Endothelial cell of umbilical vein (primary cell): ENCODE measurements around the gene SLC2A6. TPM values are rescaled to one million over a fixed set of nuclear protein-coding genes. Genes with fewer than 3 reads are reported as not detected.

Source experiments
- BruUV-seq: library from RNA; stranded (reverse); fragments of 400-500 nt; replicated peaks from 2 replicates; lab custom pipeline; 2021; lab: Mats Ljungman, UMichigan
- CTCF ChIA-PET: fragments of 300-600, 350-600 bp; sonication (Branson Sonifier 250); formaldehyde crosslinking; loops from one replicate; lab custom pipeline; 2021; ENCODE audit warnings: antibody characterized with exemption, inconsistent platforms; lab: Charles Lee
- POLR2A ChIA-PET: fragments of 300-600, 350-600 bp; sonication (Branson Sonifier 250); formaldehyde crosslinking; loops from one replicate; lab custom pipeline; 2021; ENCODE audit warnings: antibody characterized with exemption, inconsistent platforms; lab: Charles Lee
- DNase-seq: peaks from one replicate; pipeline ENCODE4 v3.0.0-alpha.2; 2011; ENCODE audit warnings: low read depth, low spot score
- FAIRE-seq: peaks from 2 replicates; lab custom pipeline; 2011; peaks lifted over from hg19 to GRCh38; lab: Jason Lieb, UNC
- H2AFZ ChIP-seq: 2 replicates; pipeline ENCODE4 v1.6.0; 2012; ENCODE audit warnings: low read depth, low read length, control low read depth, inconsistent platforms
- H3K27ac ChIP-seq: 2 replicates; pipeline ENCODE4 v1.5.1; 2011; ENCODE audit warnings: low read depth, mild to moderate bottlenecking, control low read depth, low read length, moderate library complexity; ENCODE audit not compliant: insufficient read depth
- H3K27me3 ChIP-seq, 2 experiments: 2 replicates each; pipeline versions ENCODE4 v1.6.0 to v1.6.1; 2011; ENCODE audit warnings: low read length in 2 of 2, mixed read lengths in 1 of 2; ENCODE audit not compliant: control insufficient read depth in 2 of 2, insufficient read depth in 2 of 2
- H3K36me3 ChIP-seq, 2 experiments: 2 replicates in 1 of 2; 3 replicates in 1 of 2; pipeline ENCODE4 v1.5.1; 2011; ENCODE audit warnings: low read length in 2 of 2, mild to moderate bottlenecking in 1 of 2, moderate library complexity in 1 of 2; ENCODE audit not compliant: control insufficient read depth in 2 of 2, insufficient read depth in 2 of 2; ENCODE audit errors: extremely low read depth in 1 of 2
- H3K4me1 ChIP-seq: 3 replicates; pipeline ENCODE4 v1.5.1; 2011; ENCODE audit warnings: mild to moderate bottlenecking, low read length; ENCODE audit not compliant: control insufficient read depth, insufficient read depth; ENCODE audit errors: extremely low read depth
- H3K4me2 ChIP-seq: 2 replicates; pipeline ENCODE4 v1.6.1; 2011; ENCODE audit warnings: low read length, control low read depth, mixed read lengths; ENCODE audit not compliant: insufficient read depth
- H3K4me3 ChIP-seq, 3 experiments: fragments of 200-600 bp in 1 of 3; sonication (generic), shearing (Covaris generic) in 1 of 3; replicated peaks in 1 of 3; 2 replicates each; pipeline ENCODE4 v1.5.1; 2011 to 2016; ENCODE audit warnings: control low read depth in 3 of 3, low read length in 3 of 3, mild to moderate bottlenecking in 2 of 3, inconsistent platforms in 1 of 3, low read depth in 1 of 3, moderate library complexity in 1 of 3; ENCODE audit not compliant: insufficient read depth in 1 of 3
- H3K79me2 ChIP-seq: 2 replicates; pipeline ENCODE4 v1.6.0; 2012; ENCODE audit warnings: low read length, inconsistent platforms; ENCODE audit not compliant: control insufficient read depth, insufficient read depth
- H3K9ac ChIP-seq: replicated peaks from 2 replicates; pipeline ENCODE3; 2011; ENCODE audit warnings: low read length, control low read depth; ENCODE audit not compliant: insufficient read depth; ENCODE audit errors: extremely low read depth
- H3K9me1 ChIP-seq: replicated peaks from 3 replicates; pipeline ENCODE4 v1.6.0; 2011; ENCODE audit warnings: mild to moderate bottlenecking, low read length; ENCODE audit not compliant: control insufficient read depth, insufficient read depth; ENCODE audit errors: extremely low read depth
- H3K9me3 ChIP-seq: replicated peaks from 2 replicates; pipeline ENCODE4 v1.5.1; 2012; ENCODE audit warnings: low read length, inconsistent platforms; ENCODE audit not compliant: control insufficient read depth, insufficient read depth
- H4K20me1 ChIP-seq: replicated peaks from 2 replicates; pipeline ENCODE3; 2011; ENCODE audit warnings: mild to moderate bottlenecking, low read length; ENCODE audit not compliant: control insufficient read depth, insufficient read depth; ENCODE audit errors: extremely low read depth
- EZH2 ChIP-seq: IDR thresholded peaks from 2 replicates; pipeline ENCODE4 v1.6.1; 2012; ENCODE audit warnings: borderline replicate concordance, low read depth, mild to moderate bottlenecking, moderate library complexity, low read length, inconsistent platforms; ENCODE audit not compliant: severe bottlenecking
- FOS ChIP-seq: IDR thresholded peaks from 2 replicates; pipeline ENCODE4 v1.6.1; 2011; ENCODE audit warnings: mild to moderate bottlenecking, low read length, moderate library complexity, borderline replicate concordance; ENCODE audit not compliant: insufficient read depth
- GATA2 ChIP-seq: IDR thresholded peaks from 2 replicates; pipeline ENCODE4 v1.7.0; 2011; ENCODE audit warnings: low read depth, mild to moderate bottlenecking, moderate library complexity, mixed read lengths, low read length; ENCODE audit not compliant: insufficient read length, insufficient read depth
- JUN ChIP-seq: IDR thresholded peaks from 2 replicates; pipeline ENCODE4 v1.6.1; 2011; ENCODE audit warnings: borderline replicate concordance, low read depth; ENCODE audit not compliant: insufficient read length, insufficient read depth
- MAX ChIP-seq: IDR thresholded peaks from 2 replicates; pipeline ENCODE4 v1.6.1; 2011; ENCODE audit not compliant: insufficient read depth, insufficient read length
- MYC ChIP-seq: IDR thresholded peaks from one replicate; pipeline ENCODE4 v1.6.1; 2011; ENCODE audit warnings: mild to moderate bottlenecking, low read depth, low read length
- POLR2A ChIP-seq: IDR thresholded peaks from 2 replicates; pipeline ENCODE4 v1.6.1; 2012; ENCODE audit warnings: low read depth, mild to moderate bottlenecking, control low read depth, low read length
- POLR2AphosphoS5 ChIP-seq: IDR thresholded peaks from 2 replicates; pipeline ENCODE4 v1.6.1; 2012; ENCODE audit warnings: low read depth, mild to moderate bottlenecking, control low read depth, low read length, moderate library complexity; ENCODE audit not compliant: insufficient read depth
- dilution Hi-C: fragments of 300-500 bp; cut with MboI; formaldehyde crosslinking; loops from one replicate; pipeline ENCODE4 v1.15.0; 2019; ENCODE audit warnings: low sequenced_read_pairs; ENCODE audit not compliant: extremely low pct_ligation_motif_present
- intact Hi-C: fragments of 100-400 bp; cut with micrococcal nuclease; formaldehyde crosslinking; loops from one replicate; pipeline ENCODE4 v1.10.0; 2022
- polyA plus RNA-seq, 4 experiments: library from polyadenylated mRNA; depleted of rRNA in 3 of 4; stranded (reverse) in 3 of 4; unstranded in 1 of 4; fragments of >200 nt; gene quantifications; 2 replicates each; pipeline versions ENCODE4 v1.2.1 to v1.2.3, GENCODE V29; 2011 to 2012; ENCODE audit warnings: missing spikeins in 1 of 4
- total RNA-seq: library from RNA; stranded (reverse); gene quantifications from 2 replicates; pipeline ENCODE4 v1.2.3, GENCODE V29; 2021
- TF ChIP-seq, protein P1 (sequence below), 2 donors: IDR thresholded peaks; 1 replicate in 1 of 2; 2 replicates in 1 of 2; pipeline ENCODE4 v1.5.1; 2011; ENCODE audit warnings: low read length in 2 of 2, mild to moderate bottlenecking in 2 of 2, moderate library complexity in 2 of 2, control low read depth in 1 of 2, inconsistent platforms in 1 of 2, low read depth in 1 of 2; ENCODE audit not compliant: insufficient read depth in 1 of 2; ENCODE audit errors: extremely low read depth in 1 of 2

Gene SLC2A6
- total and polyA plus RNA-seq, 2 donors (not counting 3 experiments of a cell fraction or from before 2014, with no cell fraction given) = 35.7 to 39.6 TPM

- DNase-seq (no peak), FAIRE-seq (no peak)
- Histone ChIP-seq H3K4me2 (no peak overlapping the region), H3K4me1 (no peaks in the 10 kb centered on the region), H4K20me1 (no peaks in the 10 kb centered on the region), H3K4me3 (no peak overlapping the region), H3K36me3 (peaks cover 0 to 5% of the 10 kb centered on the region in 2 experiments), H3K9ac (no peak overlapping the region), H3K27ac (no peak overlapping the region), H3K9me3 (no peaks in the 10 kb centered on the region), H3K27me3 (no peaks in the 10 kb centered on the region), H3K79me2 (no peaks in the 10 kb centered on the region), H3K9me1 (no peaks in the 10 kb centered on the region), H2AFZ (no peak overlapping the region)
- ChIA-PET CTCF (interaction anchor here (1.1 kb wide), 1 partner anchor 19 kb away, joined by 4 read pairs; no protein-coding TSS in a partner anchor), POLR2A (no interaction called here)
- TF ChIP-seq POLR2AphosphoS5 (no peak), POLR2A (no peak), FOS (no peak)
- intact Hi-C loops = no loop called here
- no TSS peak for BruUV-seq
- dilution Hi-C loops = no loop called here
These were observed 11.8 kb downstream of the SLC2A6 start for GRCh38 chr9:133467101-133467500.

- no peaks in the 10 kb centered on the region for H4K20me1 ChIP-seq
- H3K27me3 ChIP-seq = no peaks in the 10 kb centered on the region
- no peaks in the 10 kb centered on the region for H3K36me3 ChIP-seq
- no peak overlapping the region for H3K4me2 ChIP-seq
- FAIRE-seq (no peak), DNase-seq (no peak)
- H3K4me3 ChIP-seq = no peak overlapping the region
- BruUV-seq = no TSS peak
- no peaks in the 10 kb centered on the region for H3K79me2 ChIP-seq
- H3K9me1 ChIP-seq = no peaks in the 10 kb centered on the region
- TF ChIP-seq POLR2A (no peak), GATA2 (no peak), MYC (no peak), FOS (no peak), POLR2AphosphoS5 (no peak), EZH2 (no peak), JUN (no peak), MAX (no peak)
- TF ChIP-seq, protein P1, sequence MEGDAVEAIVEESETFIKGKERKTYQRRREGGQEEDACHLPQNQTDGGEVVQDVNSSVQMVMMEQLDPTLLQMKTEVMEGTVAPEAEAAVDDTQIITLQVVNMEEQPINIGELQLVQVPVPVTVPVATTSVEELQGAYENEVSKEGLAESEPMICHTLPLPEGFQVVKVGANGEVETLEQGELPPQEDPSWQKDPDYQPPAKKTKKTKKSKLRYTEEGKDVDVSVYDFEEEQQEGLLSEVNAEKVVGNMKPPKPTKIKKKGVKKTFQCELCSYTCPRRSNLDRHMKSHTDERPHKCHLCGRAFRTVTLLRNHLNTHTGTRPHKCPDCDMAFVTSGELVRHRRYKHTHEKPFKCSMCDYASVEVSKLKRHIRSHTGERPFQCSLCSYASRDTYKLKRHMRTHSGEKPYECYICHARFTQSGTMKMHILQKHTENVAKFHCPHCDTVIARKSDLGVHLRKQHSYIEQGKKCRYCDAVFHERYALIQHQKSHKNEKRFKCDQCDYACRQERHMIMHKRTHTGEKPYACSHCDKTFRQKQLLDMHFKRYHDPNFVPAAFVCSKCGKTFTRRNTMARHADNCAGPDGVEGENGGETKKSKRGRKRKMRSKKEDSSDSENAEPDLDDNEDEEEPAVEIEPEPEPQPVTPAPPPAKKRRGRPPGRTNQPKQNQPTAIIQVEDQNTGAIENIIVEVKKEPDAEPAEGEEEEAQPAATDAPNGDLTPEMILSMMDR (IDR thresholded peaks at IDR 0.05; ENCODE audit: extremely low read depth in 1 of 2, insufficient read depth in 1 of 2, low read depth in 1 of 2, low read length in 2 of 2) = no peak
- H3K9me3 ChIP-seq = no peaks in the 10 kb centered on the region
- H2AFZ ChIP-seq = no peak overlapping the region
- no peaks in the 10 kb centered on the region for H3K4me1 ChIP-seq
- POLR2A ChIA-PET = no interaction called here
- H3K27ac ChIP-seq = no peak overlapping the region
- no peak overlapping the region for H3K9ac ChIP-seq
- intact Hi-C loops = no loop called here
- CTCF ChIA-PET = interaction anchor here (0.5 to 1.1 kb wide), 2 partner anchors 21 to 323 kb away, joined by 3 to 4 read pairs; no protein-coding TSS in a partner anchor
- dilution Hi-C loops = no loop called here
These were observed 12.9 kb downstream of the SLC2A6 start for GRCh38 chr9:133465984-133466383.
